HEK293T (cell line): ENCODE measurements around the gene IPO13.

Source experiments
- CTCF ChIA-PET: fragments of 350-600 bp; formaldehyde crosslinking; extraction: SDS; loops from one replicate; lab custom pipeline; 2021; ENCODE audit warnings: antibody characterized with exemption, inconsistent platforms; lab: Yijun Ruan, JAX
- POLR2A ChIA-PET: fragments of 350-600 bp; formaldehyde crosslinking; extraction: SDS; loops from one replicate; lab custom pipeline; 2020; ENCODE audit warnings: antibody characterized with exemption, inconsistent platforms; lab: Yijun Ruan, JAX
- DNase-seq: peaks from one replicate; pipeline ENCODE4 v3.0.0; 2012; ENCODE audit warnings: mixed read lengths; ENCODE audit errors: extremely low spot score
- ARNT ChIP-seq: fragments of 450-650 bp; IDR thresholded peaks from 2 replicates; pipeline ENCODE4 v1.6.1; 2017; ENCODE audit warnings: mild to moderate bottlenecking
- BHLHE40 ChIP-seq: fragments of 450-650 bp; IDR thresholded peaks from 2 replicates; pipeline ENCODE4 v1.6.1; 2016; ENCODE audit warnings: mild to moderate bottlenecking, moderate library complexity, borderline replicate concordance
- CTBP1 ChIP-seq: fragments of 450-650 bp; IDR thresholded peaks from 2 replicates; pipeline ENCODE4 v1.6.1; 2016; ENCODE audit warnings: borderline replicate concordance
- ELF4 ChIP-seq: fragments of 450-650 bp; IDR thresholded peaks from 2 replicates; pipeline ENCODE4 v1.6.1; 2017; ENCODE audit warnings: antibody characterized with exemption
- FOXA1 ChIP-seq: fragments of 450-650 bp; IDR thresholded peaks from 2 replicates; pipeline ENCODE4 v1.6.1; 2016; ENCODE audit warnings: mild to moderate bottlenecking
- FOXK2 ChIP-seq: fragments of 450-650 bp; IDR thresholded peaks from 2 replicates; pipeline ENCODE4 v1.6.1; 2016; ENCODE audit warnings: mild to moderate bottlenecking
- FOXM1 ChIP-seq: fragments of 450-650 bp; IDR thresholded peaks from 2 replicates; pipeline ENCODE4 v1.6.1; 2017; ENCODE audit warnings: mild to moderate bottlenecking, borderline replicate concordance
- HDGF ChIP-seq: fragments of 450-650 bp; IDR thresholded peaks from 2 replicates; pipeline ENCODE4 v1.6.1; 2017; ENCODE audit warnings: antibody characterized with exemption, borderline replicate concordance
- L3MBTL2 ChIP-seq: fragments of 450-650 bp; conservative IDR thresholded peaks from 2 replicates; pipeline ENCODE4 v1.6.1; 2016; ENCODE audit warnings: mild to moderate bottlenecking
- LEF1 ChIP-seq: fragments of 450-650 bp; IDR thresholded peaks from 2 replicates; pipeline ENCODE4 v1.6.1; 2017; ENCODE audit warnings: mild to moderate bottlenecking, borderline replicate concordance
- NFRKB ChIP-seq: fragments of 450-650 bp; IDR thresholded peaks from 2 replicates; pipeline ENCODE4 v1.6.1; 2016; ENCODE audit warnings: mild to moderate bottlenecking, moderate library complexity
- SP1 ChIP-seq: fragments of 450-650 bp; IDR thresholded peaks from 2 replicates; pipeline ENCODE4 v1.6.1; 2017
- SUZ12 ChIP-seq: fragments of 450-650 bp; IDR thresholded peaks from 2 replicates; pipeline ENCODE4 v1.6.1; 2016; ENCODE audit warnings: mild to moderate bottlenecking
- TARDBP ChIP-seq: fragments of 450-650 bp; IDR thresholded peaks from 2 replicates; pipeline ENCODE4 v1.6.1; 2016
- ZNF384 ChIP-seq: fragments of 450-650 bp; IDR thresholded peaks from 2 replicates; pipeline ENCODE4 v1.6.1; 2016
- TF ChIP-seq, protein P1 (sequence below): fragments of 450-650 bp; IDR thresholded peaks from 2 replicates; pipeline ENCODE4 v1.6.1; 2016

IPO13 gene

DNA sequence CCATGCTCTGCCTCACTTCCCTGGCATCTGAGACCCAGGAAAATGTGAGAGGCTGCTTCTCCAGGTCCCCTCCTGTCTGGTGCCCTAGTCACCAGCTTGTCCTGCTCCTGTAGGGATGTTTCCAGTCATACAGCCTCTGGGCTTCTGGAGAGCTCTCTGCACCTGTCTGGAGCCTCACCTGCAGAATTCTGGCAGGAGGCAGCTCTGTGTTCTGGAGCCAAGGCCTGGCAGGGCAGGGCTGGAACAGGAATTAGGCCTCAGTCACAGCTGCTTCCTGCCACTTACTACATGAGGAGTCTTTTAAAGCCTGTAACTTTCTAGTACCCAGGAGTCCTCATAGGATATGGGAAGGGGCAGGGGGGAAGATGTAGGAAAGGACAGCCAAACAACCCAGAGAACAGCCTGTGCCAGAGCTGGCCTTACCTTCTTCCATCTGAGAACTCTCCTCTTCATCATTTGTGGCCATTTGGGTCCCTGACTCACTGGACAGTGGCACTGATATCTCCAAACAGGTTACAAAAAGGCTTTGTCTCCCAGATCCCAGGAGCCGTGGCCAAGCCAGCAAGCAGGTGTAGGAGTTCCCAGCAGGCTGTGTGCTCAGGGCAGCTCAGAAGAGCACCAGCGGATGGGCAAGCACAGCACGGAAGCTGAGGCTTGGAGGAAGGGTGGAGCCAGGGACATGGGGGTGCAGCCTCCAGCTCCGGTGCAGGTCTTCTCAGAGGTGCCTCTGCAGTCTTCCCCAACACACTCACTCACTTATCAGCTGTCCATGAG lies 44.5 kb upstream of the IPO13 start:
- ChIA-PET CTCF (no interaction called here), POLR2A (no interaction called here)
- no peak for DNase-seq
- TF ChIP-seq L3MBTL2 = no peak
- TF ChIP-seq FOXA1 = no peak
- TF ChIP-seq FOXK2 = no peak
- TF ChIP-seq BHLHE40 = no peak
- TF ChIP-seq SP1 = no peak
- no peak for TF ChIP-seq TARDBP
- TF ChIP-seq CTBP1 = no peak
- TF ChIP-seq HDGF = no peak
- no peak for TF ChIP-seq ARNT
- TF ChIP-seq ELF4 = no peak
- no peak for TF ChIP-seq ZNF384

GRCh38 chr1:43904660-43905551 lies 41.8 kb upstream of the IPO13 start:
- TF ChIP-seq, protein P1, sequence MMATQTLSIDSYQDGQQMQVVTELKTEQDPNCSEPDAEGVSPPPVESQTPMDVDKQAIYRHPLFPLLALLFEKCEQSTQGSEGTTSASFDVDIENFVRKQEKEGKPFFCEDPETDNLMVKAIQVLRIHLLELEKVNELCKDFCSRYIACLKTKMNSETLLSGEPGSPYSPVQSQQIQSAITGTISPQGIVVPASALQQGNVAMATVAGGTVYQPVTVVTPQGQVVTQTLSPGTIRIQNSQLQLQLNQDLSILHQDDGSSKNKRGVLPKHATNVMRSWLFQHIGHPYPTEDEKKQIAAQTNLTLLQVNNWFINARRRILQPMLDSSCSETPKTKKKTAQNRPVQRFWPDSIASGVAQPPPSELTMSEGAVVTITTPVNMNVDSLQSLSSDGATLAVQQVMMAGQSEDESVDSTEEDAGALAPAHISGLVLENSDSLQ = no peak
- TF ChIP-seq SUZ12 = no peak
- TF ChIP-seq HDGF = no peak
- no peak for TF ChIP-seq NFRKB
- TF ChIP-seq FOXA1 = no peak
- no peak for TF ChIP-seq BHLHE40
- no peak for TF ChIP-seq TARDBP
- TF ChIP-seq FOXK2 = no peak
- TF ChIP-seq SP1 = no peak
- TF ChIP-seq FOXM1 = no peak
- DNase-seq = no peak
- POLR2A ChIA-PET = no interaction called here
- CTCF ChIA-PET = no interaction called here

- ChIA-PET CTCF (no interaction called here), POLR2A (no interaction called here)
- no peak for TF ChIP-seq ARNT
- no peak for TF ChIP-seq NFRKB
- no peak for TF ChIP-seq ELF4
- TF ChIP-seq ZNF384 = no peak
- no peak for TF ChIP-seq LEF1
- no peak for TF ChIP-seq SUZ12
- TF ChIP-seq FOXK2 = no peak
- TF ChIP-seq L3MBTL2 = no peak
- no peak for TF ChIP-seq BHLHE40
- TF ChIP-seq TARDBP = no peak
- no peak for DNase-seq
These were observed 38.5 kb upstream of the IPO13 start for GRCh38 chr1:43908226-43908625.

- CTCF ChIA-PET = no interaction called here
- POLR2A ChIA-PET = no interaction called here
- TF ChIP-seq FOXM1 (no peak), HDGF (no peak), CTBP1 (no peak)
- no peak for DNase-seq
These were observed 37.9 kb upstream of the IPO13 start for GRCh38 chr1:43908858-43909257.

- DNase-seq = no peak
- POLR2A ChIA-PET = no interaction called here
- TF ChIP-seq ZNF384 = no peak
- TF ChIP-seq, protein P1 = no peak
- TF ChIP-seq ELF4 = no peak
- no peak for TF ChIP-seq NFRKB
- no peak for TF ChIP-seq L3MBTL2
- TF ChIP-seq SP1 = no peak
- TF ChIP-seq FOXM1 = no peak
- TF ChIP-seq FOXA1 = no peak
- TF ChIP-seq FOXK2 = no peak
- TF ChIP-seq HDGF = no peak
- TF ChIP-seq ARNT = no peak
- no peak for TF ChIP-seq LEF1
- no peak for TF ChIP-seq SUZ12
- TF ChIP-seq TARDBP = no peak
- no peak for TF ChIP-seq CTBP1
- no peak for TF ChIP-seq BHLHE40
- CTCF ChIA-PET = no interaction called here
These were observed 36.4 kb upstream of the IPO13 start for GRCh38 chr1:43910343-43910742.

GRCh38 chr1:43912607-43913006 lies 34.1 kb upstream of the IPO13 start:
- no peak for TF ChIP-seq ELF4
- no peak for TF ChIP-seq TARDBP
- TF ChIP-seq, protein P1 = no peak
- TF ChIP-seq SP1 = no peak
- TF ChIP-seq FOXM1 = no peak
- TF ChIP-seq BHLHE40 = no peak
- no peak for TF ChIP-seq FOXK2
- TF ChIP-seq HDGF = no peak
- TF ChIP-seq SUZ12 = no peak
- no peak for TF ChIP-seq ARNT
- no peak for TF ChIP-seq FOXA1
- no peak for TF ChIP-seq LEF1
- TF ChIP-seq NFRKB = no peak
- TF ChIP-seq ZNF384 = no peak
- TF ChIP-seq L3MBTL2 = no peak
- no peak for DNase-seq
- ChIA-PET CTCF (interaction anchor here (1.0 kb wide), 1 partner anchor 23 kb away, joined by 4 read pairs; no protein-coding TSS in a partner anchor), POLR2A (no interaction called here)
